GM23338 (cell line): ENCODE results near the gene BIRC3. TPM values are rescaled to one million over a fixed set of nuclear protein-coding genes. Genes with fewer than 3 reads are reported as not detected.

Source experiments
- ATAC-seq: fragments of 200-7000 bp; cut with Tn5 transposase; 3 replicates; pipeline ENCODE4 v1.9.1; 2020
- DNase-seq: peaks from one replicate; pipeline ENCODE4 v3.0.0-alpha.2; 2015; ENCODE audit warnings: low spot score
- H2AFZ ChIP-seq: fragments of 200-600 bp; sonication (generic); 2 replicates; pipeline ENCODE4 v1.8.0; 2016; ENCODE audit warnings: antibody characterized with exemption, mild to moderate bottlenecking, moderate library complexity
- H3F3A ChIP-seq: fragments of 200-600 bp; sonication (generic); replicated peaks from 2 replicates; pipeline ENCODE4 v1.8.0; 2017; ENCODE audit warnings: antibody characterized with exemption, mixed run types, low read depth
- H3K27ac ChIP-seq: fragments of 200-600 bp; sonication (generic); 2 replicates; pipeline ENCODE4 v1.6.1; 2016; ENCODE audit warnings: low read depth
- H3K27me3 ChIP-seq: fragments of 200-600 bp; sonication (generic); 2 replicates; pipeline ENCODE4 v1.8.0; 2016; ENCODE audit warnings: mild to moderate bottlenecking, mixed run types, moderate library complexity; ENCODE audit not compliant: insufficient read depth
- H3K36me3 ChIP-seq: fragments of 200-600 bp; sonication (generic); 2 replicates; pipeline ENCODE4 v1.8.0; 2016; ENCODE audit warnings: mild to moderate bottlenecking; ENCODE audit not compliant: insufficient read depth
- H3K4me1 ChIP-seq: fragments of 200-600 bp; sonication (generic); 2 replicates; pipeline ENCODE4 v1.8.0; 2016; ENCODE audit warnings: mild to moderate bottlenecking, moderate library complexity; ENCODE audit not compliant: insufficient read depth
- H3K4me2 ChIP-seq: fragments of 200-600 bp; sonication (generic); 2 replicates; pipeline ENCODE4 v1.7.1; 2017; ENCODE audit warnings: mixed run types
- H3K4me3 ChIP-seq: fragments of 200-600 bp; sonication (generic); 2 replicates; pipeline ENCODE4 v1.6.1; 2016; ENCODE audit warnings: mixed run types
- H3K79me2 ChIP-seq: fragments of 200-600 bp; sonication (generic); replicated peaks from 2 replicates; pipeline ENCODE4 v1.8.0; 2017; ENCODE audit warnings: mild to moderate bottlenecking; ENCODE audit not compliant: insufficient read depth
- H3K9me2 ChIP-seq: fragments of 200-600 bp; sonication (generic); 2 replicates; pipeline ENCODE4 v1.8.0; 2017; ENCODE audit not compliant: insufficient read depth
- H4K20me1 ChIP-seq: fragments of 200-600 bp; sonication (generic); replicated peaks from 2 replicates; pipeline ENCODE4 v1.8.0; 2017; ENCODE audit warnings: mild to moderate bottlenecking; ENCODE audit not compliant: insufficient read depth
- H3K27ac Mint-ChIP-seq: 2 replicates; pipeline ENCODE4 v1.8.0; 2020; ENCODE audit warnings: inconsistent platforms, mild to moderate bottlenecking, moderate library complexity, mixed read lengths
- H3K27me3 Mint-ChIP-seq: 3 replicates; pipeline ENCODE4 v1.8.0; 2022; ENCODE audit warnings: low read depth, mild to moderate bottlenecking, moderate library complexity, mixed read lengths, inconsistent platforms; ENCODE audit not compliant: insufficient read depth, poor library complexity
- H3K36me3 Mint-ChIP-seq: 3 replicates; pipeline ENCODE4 v1.8.0; 2021; ENCODE audit warnings: low read depth, mild to moderate bottlenecking, inconsistent platforms, moderate library complexity, mixed read lengths
- H3K4me1 Mint-ChIP-seq: 3 replicates; pipeline ENCODE4 v1.8.0; 2020; ENCODE audit warnings: mild to moderate bottlenecking, inconsistent platforms, mixed read lengths
- H3K4me3 Mint-ChIP-seq: 3 replicates; pipeline ENCODE4 v1.8.0; 2021; ENCODE audit warnings: moderate library complexity, mild to moderate bottlenecking, inconsistent platforms, mixed read lengths
- H3K9me3 Mint-ChIP-seq: 3 replicates; pipeline ENCODE4 v1.8.0; 2020; ENCODE audit warnings: moderate library complexity, mild to moderate bottlenecking, inconsistent platforms, mixed read lengths
- EZH2phosphoT487 ChIP-seq: fragments of 200-600 bp; sonication (generic); IDR thresholded peaks from one replicate; pipeline ENCODE4 v1.8.1; 2018; ENCODE audit warnings: antibody characterized with exemption; ENCODE audit not compliant: unreplicated experiment
- JUNB ChIP-seq: IDR thresholded peaks from one replicate; pipeline ENCODE4 v1.6.1; 2016; ENCODE audit warnings: antibody characterized with exemption; ENCODE audit not compliant: unreplicated experiment
- POLR2AphosphoS5 ChIP-seq: IDR thresholded peaks from 2 replicates; pipeline ENCODE4 v1.6.1; 2016; ENCODE audit warnings: antibody characterized with exemption, low read depth
- STAT1 ChIP-seq: IDR thresholded peaks from one replicate; pipeline ENCODE4 v1.6.1; 2016; ENCODE audit warnings: antibody characterized with exemption; ENCODE audit not compliant: unreplicated experiment
- ZNF114 ChIP-seq: fragments of 250-450 bp; sonication (Bioruptor Pico); IDR thresholded peaks from 2 replicates; pipeline ENCODE4 v1.5.0; 2020; ENCODE audit warnings: mild to moderate bottlenecking, moderate library complexity
- ZNF331 ChIP-seq: fragments of 250-450 bp; sonication (Bioruptor Pico); IDR thresholded peaks from 2 replicates; pipeline ENCODE4 v1.5.0; 2020; ENCODE audit warnings: low read depth, mild to moderate bottlenecking, moderate library complexity
- polyA plus RNA-seq: library from polyadenylated mRNA; unstranded; fragments of >200 nt; fragmentation: Nextera tagmentation; extraction: Ambion mirVana; gene quantifications from 2 replicates; pipeline ENCODE4 v1.2.1, GENCODE V29; 2016
- total RNA-seq: library from RNA; depleted of rRNA; stranded (reverse); fragments of >200 nt; shearing (Covaris generic); gene quantifications from 2 replicates; pipeline ENCODE4 v1.2.3, GENCODE V29; 2014
- TF ChIP-seq, protein P1 (sequence below): fragments of 250-450 bp; sonication (Bioruptor Pico); IDR thresholded peaks from 2 replicates; pipeline ENCODE4 v1.5.0; 2020; ENCODE audit warnings: mild to moderate bottlenecking, moderate library complexity
- TF ChIP-seq, protein P2 (sequence below): IDR thresholded peaks from 2 replicates; pipeline ENCODE4 v1.6.1; 2016; ENCODE audit warnings: antibody characterized with exemption

BIRC3 gene
- total and polyA plus RNA-seq, 2 experiments from 2014 or later = 0.03 TPM; not detected in 1

DNA sequence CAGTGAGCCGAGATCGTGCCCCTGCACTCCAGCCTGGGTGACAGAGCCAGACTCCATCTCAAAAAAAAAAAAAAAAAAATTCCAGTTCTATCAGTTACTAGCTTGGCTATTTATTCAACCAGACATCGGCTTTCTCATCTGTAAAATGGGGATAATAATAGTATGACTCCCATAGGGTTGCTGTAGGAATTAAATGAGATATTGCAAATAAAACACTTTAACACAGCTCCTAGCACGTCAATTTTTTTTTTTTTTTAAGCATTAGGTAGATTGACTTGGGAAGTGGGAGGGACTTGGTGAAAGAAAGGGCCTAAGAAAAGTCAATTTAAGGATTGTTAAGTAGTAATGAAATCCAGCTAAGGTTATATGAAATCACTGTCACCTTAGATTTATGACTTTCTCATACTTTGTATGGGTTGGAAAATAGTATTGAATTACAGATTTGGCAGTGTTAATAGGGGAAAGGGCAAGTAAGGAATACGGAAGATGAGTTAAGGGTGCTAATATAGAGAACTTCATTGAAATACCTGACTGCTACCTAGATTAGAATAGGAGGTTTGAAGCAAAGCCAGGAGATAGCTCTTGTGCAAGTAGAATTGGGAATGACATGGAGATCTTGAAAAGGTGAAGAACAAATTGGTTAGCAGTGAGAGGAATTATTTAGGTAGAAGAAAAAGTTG is 58.6 kb downstream of the BIRC3 start:
- H3K36me3 ChIP-seq = no peaks in the 10 kb centered on the region
- Mint-ChIP-seq H3K27ac (no peak overlapping the region), H3K36me3 (peaks cover 31% of the 10 kb centered on the region; the same call in 2 of the 3 replicates), H3K4me3 (no peak overlapping the region), H3K9me3 (peaks cover 6% of the 10 kb centered on the region; the same call in 1 of the 3 replicates), H3K27me3 (peaks cover 10% of the 10 kb centered on the region), H3K4me1 (peaks cover 6% of the 10 kb centered on the region; the same call in 2 of the 3 replicates)
- ATAC-seq = no peak
- no peaks in the 10 kb centered on the region for H4K20me1 ChIP-seq
- DNase-seq = no peak
- H2AFZ ChIP-seq = no peak overlapping the region
- H3K4me1 ChIP-seq = peaks cover 12% of the 10 kb centered on the region
- H3K79me2 ChIP-seq = peaks cover 10% of the 10 kb centered on the region
- no peaks in the 10 kb centered on the region for H3K9me2 ChIP-seq
- no peaks in the 10 kb centered on the region for H3K27me3 ChIP-seq
- TF ChIP-seq STAT1 (no peak), ZNF331 (CRISPR knock-in tag) (no peak), EZH2phosphoT487 (no peak), ZNF114 (CRISPR knock-in tag) (no peak), JUNB (no peak), POLR2AphosphoS5 (no peak)
- TF ChIP-seq, protein P1, sequence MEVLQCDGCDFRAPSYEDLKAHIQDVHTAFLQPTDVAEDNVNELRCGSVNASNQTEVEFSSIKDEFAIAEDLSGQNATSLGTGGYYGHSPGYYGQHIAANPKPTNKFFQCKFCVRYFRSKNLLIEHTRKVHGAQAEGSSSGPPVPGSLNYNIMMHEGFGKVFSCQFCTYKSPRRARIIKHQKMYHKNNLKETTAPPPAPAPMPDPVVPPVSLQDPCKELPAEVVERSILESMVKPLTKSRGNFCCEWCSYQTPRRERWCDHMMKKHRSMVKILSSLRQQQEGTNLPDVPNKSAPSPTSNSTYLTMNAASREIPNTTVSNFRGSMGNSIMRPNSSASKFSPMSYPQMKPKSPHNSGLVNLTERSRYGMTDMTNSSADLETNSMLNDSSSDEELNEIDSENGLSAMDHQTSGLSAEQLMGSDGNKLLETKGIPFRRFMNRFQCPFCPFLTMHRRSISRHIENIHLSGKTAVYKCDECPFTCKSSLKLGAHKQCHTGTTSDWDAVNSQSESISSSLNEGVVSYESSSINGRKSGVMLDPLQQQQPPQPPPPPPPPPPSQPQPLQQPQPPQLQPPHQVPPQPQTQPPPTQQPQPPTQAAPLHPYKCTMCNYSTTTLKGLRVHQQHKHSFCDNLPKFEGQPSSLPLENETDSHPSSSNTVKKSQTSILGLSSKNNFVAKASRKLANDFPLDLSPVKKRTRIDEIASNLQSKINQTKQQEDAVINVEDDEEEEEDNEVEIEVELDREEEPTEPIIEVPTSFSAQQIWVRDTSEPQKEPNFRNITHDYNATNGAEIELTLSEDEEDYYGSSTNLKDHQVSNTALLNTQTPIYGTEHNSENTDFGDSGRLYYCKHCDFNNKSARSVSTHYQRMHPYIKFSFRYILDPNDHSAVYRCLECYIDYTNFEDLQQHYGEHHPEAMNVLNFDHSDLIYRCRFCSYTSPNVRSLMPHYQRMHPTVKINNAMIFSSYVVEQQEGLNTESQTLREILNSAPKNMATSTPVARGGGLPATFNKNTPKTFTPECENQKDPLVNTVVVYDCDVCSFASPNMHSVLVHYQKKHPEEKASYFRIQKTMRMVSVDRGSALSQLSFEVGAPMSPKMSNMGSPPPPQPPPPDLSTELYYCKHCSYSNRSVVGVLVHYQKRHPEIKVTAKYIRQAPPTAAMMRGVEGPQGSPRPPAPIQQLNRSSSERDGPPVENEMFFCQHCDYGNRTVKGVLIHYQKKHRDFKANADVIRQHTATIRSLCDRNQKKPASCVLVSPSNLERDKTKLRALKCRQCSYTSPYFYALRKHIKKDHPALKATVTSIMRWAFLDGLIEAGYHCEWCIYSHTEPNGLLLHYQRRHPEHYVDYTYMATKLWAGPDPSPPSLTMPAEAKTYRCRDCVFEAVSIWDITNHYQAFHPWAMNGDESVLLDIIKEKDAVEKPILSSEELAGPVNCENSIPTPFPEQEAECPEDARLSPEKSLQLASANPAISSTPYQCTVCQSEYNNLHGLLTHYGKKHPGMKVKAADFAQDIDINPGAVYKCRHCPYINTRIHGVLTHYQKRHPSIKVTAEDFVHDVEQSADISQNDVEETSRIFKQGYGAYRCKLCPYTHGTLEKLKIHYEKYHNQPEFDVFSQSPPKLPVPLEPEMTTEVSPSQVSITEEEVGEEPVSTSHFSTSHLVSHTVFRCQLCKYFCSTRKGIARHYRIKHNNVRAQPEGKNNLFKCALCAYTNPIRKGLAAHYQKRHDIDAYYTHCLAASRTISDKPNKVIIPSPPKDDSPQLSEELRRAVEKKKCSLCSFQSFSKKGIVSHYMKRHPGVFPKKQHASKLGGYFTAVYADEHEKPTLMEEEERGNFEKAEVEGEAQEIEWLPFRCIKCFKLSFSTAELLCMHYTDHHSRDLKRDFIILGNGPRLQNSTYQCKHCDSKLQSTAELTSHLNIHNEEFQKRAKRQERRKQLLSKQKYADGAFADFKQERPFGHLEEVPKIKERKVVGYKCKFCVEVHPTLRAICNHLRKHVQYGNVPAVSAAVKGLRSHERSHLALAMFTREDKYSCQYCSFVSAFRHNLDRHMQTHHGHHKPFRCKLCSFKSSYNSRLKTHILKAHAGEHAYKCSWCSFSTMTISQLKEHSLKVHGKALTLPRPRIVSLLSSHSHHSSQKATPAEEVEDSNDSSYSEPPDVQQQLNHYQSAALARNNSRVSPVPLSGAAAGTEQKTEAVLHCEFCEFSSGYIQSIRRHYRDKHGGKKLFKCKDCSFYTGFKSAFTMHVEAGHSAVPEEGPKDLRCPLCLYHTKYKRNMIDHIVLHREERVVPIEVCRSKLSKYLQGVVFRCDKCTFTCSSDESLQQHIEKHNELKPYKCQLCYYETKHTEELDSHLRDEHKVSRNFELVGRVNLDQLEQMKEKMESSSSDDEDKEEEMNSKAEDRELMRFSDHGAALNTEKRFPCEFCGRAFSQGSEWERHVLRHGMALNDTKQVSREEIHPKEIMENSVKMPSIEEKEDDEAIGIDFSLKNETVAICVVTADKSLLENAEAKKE = no peak
- TF ChIP-seq, protein P2, sequence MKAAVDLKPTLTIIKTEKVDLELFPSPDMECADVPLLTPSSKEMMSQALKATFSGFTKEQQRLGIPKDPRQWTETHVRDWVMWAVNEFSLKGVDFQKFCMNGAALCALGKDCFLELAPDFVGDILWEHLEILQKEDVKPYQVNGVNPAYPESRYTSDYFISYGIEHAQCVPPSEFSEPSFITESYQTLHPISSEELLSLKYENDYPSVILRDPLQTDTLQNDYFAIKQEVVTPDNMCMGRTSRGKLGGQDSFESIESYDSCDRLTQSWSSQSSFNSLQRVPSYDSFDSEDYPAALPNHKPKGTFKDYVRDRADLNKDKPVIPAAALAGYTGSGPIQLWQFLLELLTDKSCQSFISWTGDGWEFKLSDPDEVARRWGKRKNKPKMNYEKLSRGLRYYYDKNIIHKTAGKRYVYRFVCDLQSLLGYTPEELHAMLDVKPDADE = no peak
- no peak overlapping the region; the same call in 1 of the 2 replicates for H3K4me2 ChIP-seq
- H3K27ac ChIP-seq = no peak overlapping the region
- no peak overlapping the region for H3K4me3 ChIP-seq
- no peaks in the 10 kb centered on the region for H3F3A ChIP-seq
